ENCODE data around the gene TXNDC8. TPM values are rescaled to one million over a fixed set of nuclear protein-coding genes. Genes with fewer than 3 reads are reported as not detected.
"Not testable (repeated sequence)": the region's sequence is repeated elsewhere in the genome, so short reads cannot be mapped to it uniquely, and the experiment has no call there.

Gene TXNDC8
- total RNA-seq: not detected

DNA sequence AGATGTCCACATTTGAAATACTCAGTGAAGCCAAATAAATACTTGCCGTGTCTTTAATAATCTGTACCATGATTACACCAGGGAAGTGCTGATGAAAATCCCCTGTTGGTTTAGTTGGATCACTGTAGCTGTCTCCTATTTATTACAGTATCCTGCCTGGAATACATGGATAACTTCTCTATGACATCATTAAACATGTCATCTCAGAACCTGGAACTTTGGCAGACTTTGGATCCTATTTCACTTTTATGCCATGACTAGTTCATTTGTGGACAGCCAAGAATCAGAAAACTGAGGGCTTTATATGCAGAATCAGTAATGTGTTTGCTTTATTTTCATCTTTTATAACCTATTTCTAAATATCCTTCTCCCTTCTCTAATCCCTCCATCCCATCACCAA is at the start of gene TXNDC8:
TSS of gene TXNDC8 (minus strand) at position 137 of the 400 bp plus-strand sequence.
- POLR2A ChIA-PET: no interaction called here
- intact Hi-C loops (cut with DNase I, micrococcal nuclease): no loop called here
- peaks cover 6% of the 10 kb centered on the region for H3K4me1 Mint-ChIP-seq
- no peaks in the 10 kb centered on the region for H3K36me3 Mint-ChIP-seq (ENCODE audit: low read depth)
- H3K9me3 Mint-ChIP-seq (ENCODE audit: low read depth): no peaks in the 10 kb centered on the region
- CTCF ChIA-PET: interaction anchor here (0.6 kb wide), 1 partner anchor 1204 kb away, joined by 3 read pairs; no protein-coding TSS in a partner anchor
- no peak for ATAC-seq
- no peak within 1 kb of the TSS for H3K27ac Mint-ChIP-seq
- no peak for DNase-seq
- H3K27me3 Mint-ChIP-seq: no peaks in the 10 kb centered on the region
- H3K4me3 Mint-ChIP-seq: no peak within 1 kb of the TSS

DNA sequence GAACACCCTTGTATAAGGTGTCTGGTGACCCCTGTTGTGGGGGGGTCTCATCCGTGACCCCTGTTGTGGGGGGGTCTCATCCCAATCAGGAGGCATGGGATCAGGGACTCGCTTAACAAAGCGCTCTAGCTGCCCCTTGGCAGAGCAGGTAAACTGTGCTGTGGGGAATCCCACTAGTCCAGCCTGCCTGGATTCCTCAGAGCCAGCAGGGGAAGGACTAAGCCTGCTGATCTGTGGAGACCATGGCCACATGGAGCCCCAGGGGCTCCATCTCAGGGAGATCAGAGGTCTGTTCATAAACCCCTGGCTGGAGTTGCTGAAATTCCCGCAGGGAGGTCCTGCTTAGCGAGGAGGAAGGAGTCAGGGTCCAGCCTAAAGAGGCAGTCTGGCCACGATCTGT is 45.8 kb upstream of the TXNDC8 start:
- H3K27ac Mint-ChIP-seq: no peak overlapping the region
- POLR2A ChIA-PET: no interaction called here
- CTCF ChIA-PET: interaction anchor here (0.6 to 1.0 kb wide), 2 partner anchors 11 to 1083 kb away, joined by 3 read pairs; no protein-coding TSS in a partner anchor
- DNase-seq (no peak), ATAC-seq (no peak)
- peaks cover 8% of the 10 kb centered on the region for H3K27me3 Mint-ChIP-seq
- no peaks in the 10 kb centered on the region for H3K4me1 Mint-ChIP-seq
- no peak overlapping the region for H3K4me3 Mint-ChIP-seq
- intact Hi-C loops (cut with DNase I, micrococcal nuclease): no loop called here
- no peaks in the 10 kb centered on the region for H3K9me3 Mint-ChIP-seq (ENCODE audit: low read depth)
- no peaks in the 10 kb centered on the region for H3K36me3 Mint-ChIP-seq (ENCODE audit: low read depth)

DNA sequence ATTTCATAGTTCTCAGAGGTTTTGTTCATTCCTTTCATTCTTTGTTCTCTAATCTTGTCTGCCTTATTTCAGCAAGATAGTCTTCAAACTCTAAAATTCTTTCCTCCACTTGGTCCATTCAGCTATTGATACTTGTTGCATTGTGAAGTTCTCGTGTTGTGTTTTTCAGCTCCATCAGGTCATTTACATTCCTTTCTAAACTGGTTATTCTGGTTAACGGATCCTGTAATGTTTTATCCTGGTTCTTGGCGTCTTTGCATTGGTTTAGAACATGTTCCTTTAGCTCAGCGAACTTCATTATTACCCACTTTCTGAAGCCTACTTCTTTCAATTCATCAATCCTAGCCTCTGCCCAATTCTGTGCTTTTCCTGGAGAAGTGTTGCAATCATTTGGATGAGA is 45.1 kb upstream of the TXNDC8 start:
- Mint-ChIP-seq H3K9me3 (ENCODE audit: low read depth) (no peaks in the 10 kb centered on the region), H3K27ac (no peak overlapping the region), H3K36me3 (ENCODE audit: low read depth) (no peaks in the 10 kb centered on the region), H3K4me1 (no peaks in the 10 kb centered on the region), H3K4me3 (no peak overlapping the region), H3K27me3 (peaks cover 15% of the 10 kb centered on the region)
- DNase-seq (no peak), ATAC-seq (no peak)
- ChIA-PET CTCF (interaction anchor here (0.7 to 1.0 kb wide), 2 partner anchors 12 to 91 kb away, joined by 3 to 4 read pairs; no protein-coding TSS in a partner anchor), POLR2A (no interaction called here)
- intact Hi-C loops (cut with DNase I, micrococcal nuclease): no loop called here

GRCh38 chr9:110371411-110372007 is 33.8 kb upstream of the TXNDC8 start:
- ChIA-PET CTCF (no interaction called here), POLR2A (no interaction called here)
- intact Hi-C loops (cut with DNase I, micrococcal nuclease): no loop called here
- Mint-ChIP-seq H3K27ac (no peak overlapping the region), H3K4me3 (no peak overlapping the region), H3K9me3 (ENCODE audit: low read depth) (no peaks in the 10 kb centered on the region), H3K4me1 (no peaks in the 10 kb centered on the region), H3K27me3 (no peaks in the 10 kb centered on the region), H3K36me3 (ENCODE audit: low read depth) (no peaks in the 10 kb centered on the region)
- no peak for ATAC-seq
- DNase-seq: no peak

- DNase-seq: no peak
- CTCF ChIA-PET: no interaction called here
- H3K4me1 Mint-ChIP-seq: no peaks in the 10 kb centered on the region
- intact Hi-C loops (cut with DNase I, micrococcal nuclease): no loop called here
- H3K36me3 Mint-ChIP-seq (ENCODE audit: low read depth): no peaks in the 10 kb centered on the region
- no peak overlapping the region for H3K27ac Mint-ChIP-seq
- ATAC-seq: no peak
- H3K9me3 Mint-ChIP-seq (ENCODE audit: low read depth): no peaks in the 10 kb centered on the region
- no peaks in the 10 kb centered on the region for H3K27me3 Mint-ChIP-seq
- POLR2A ChIA-PET: interaction anchor here (0.6 kb wide), 1 partner anchor 114 kb away, joined by 3 read pairs; no protein-coding TSS in a partner anchor
- no peak overlapping the region for H3K4me3 Mint-ChIP-seq
These were observed 32.7 kb upstream of the TXNDC8 start for GRCh38 chr9:110370315-110370714.

- Mint-ChIP-seq H3K9me3 (ENCODE audit: low read depth) (no peaks in the 10 kb centered on the region), H3K4me3 (no peak overlapping the region), H3K27me3 (peaks cover 2% of the 10 kb centered on the region), H3K27ac (no peak overlapping the region), H3K36me3 (ENCODE audit: low read depth) (no peaks in the 10 kb centered on the region), H3K4me1 (no peaks in the 10 kb centered on the region)
- ChIA-PET POLR2A (no interaction called here), CTCF (no interaction called here)
- intact Hi-C loops (cut with DNase I, micrococcal nuclease): no loop called here
- ATAC-seq (no peak), DNase-seq (no peak)
These were observed 26.8 kb upstream of the TXNDC8 start for GRCh38 chr9:110364451-110364850.

DNA sequence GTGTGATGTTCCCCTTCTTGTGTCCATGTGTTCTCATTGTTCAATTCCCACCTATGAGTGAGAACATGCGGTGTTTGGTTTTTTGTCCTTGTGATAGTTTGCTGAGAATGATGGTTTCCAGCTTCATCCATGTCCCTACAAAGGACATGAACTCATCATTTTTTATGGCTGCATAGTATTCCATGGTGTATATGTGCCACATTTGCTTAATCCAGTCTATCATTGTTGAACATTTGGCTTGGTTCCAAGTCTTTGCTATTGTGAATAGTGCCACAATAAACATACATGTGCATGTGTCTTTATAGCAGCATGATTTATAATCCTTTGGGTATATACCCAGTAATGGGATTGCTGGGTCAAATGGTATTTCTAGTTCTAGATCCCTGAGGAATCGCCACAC is 21.3 kb upstream of the TXNDC8 start:
- H3K36me3 Mint-ChIP-seq (ENCODE audit: low read depth); intact Hi-C loops (cut with DNase I, micrococcal nuclease); H3K4me3 Mint-ChIP-seq; H3K9me3 Mint-ChIP-seq (ENCODE audit: low read depth); POLR2A ChIA-PET; H3K27me3 Mint-ChIP-seq; DNase-seq; H3K4me1 Mint-ChIP-seq; H3K27ac Mint-ChIP-seq; ATAC-seq; CTCF ChIA-PET: not testable (repeated sequence)

DNA sequence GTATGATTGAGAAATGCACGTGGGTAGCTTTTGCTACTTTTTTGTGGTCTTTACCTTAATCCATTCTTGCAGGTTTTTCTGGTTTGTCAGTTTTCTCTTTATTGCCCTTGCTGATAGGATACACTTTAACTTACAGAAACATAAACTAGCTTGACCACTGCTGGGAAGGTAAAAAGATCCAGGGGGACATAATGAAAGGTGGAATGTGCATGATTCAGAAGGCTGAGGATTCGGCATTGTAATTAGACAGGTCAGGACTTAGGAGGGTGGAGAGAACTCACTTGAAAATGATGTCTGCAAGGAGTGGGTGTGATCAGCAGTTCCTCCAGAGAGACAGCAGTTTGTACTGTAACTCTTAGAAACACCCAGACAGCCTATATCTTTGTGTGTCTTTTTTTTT is 19.8 kb upstream of the TXNDC8 start:
- Mint-ChIP-seq H3K27ac (no peak overlapping the region), H3K36me3 (ENCODE audit: low read depth) (no peaks in the 10 kb centered on the region), H3K9me3 (ENCODE audit: low read depth) (no peaks in the 10 kb centered on the region), H3K4me3 (no peak overlapping the region), H3K4me1 (no peaks in the 10 kb centered on the region), H3K27me3 (no peaks in the 10 kb centered on the region)
- ChIA-PET POLR2A (no interaction called here), CTCF (interaction anchor here (1.1 kb wide), 1 partner anchor 165 kb away, joined by 4 read pairs; no protein-coding TSS in a partner anchor)
- intact Hi-C loops (cut with DNase I, micrococcal nuclease): no loop called here
- DNase-seq: no peak
- no peak for ATAC-seq

DNA sequence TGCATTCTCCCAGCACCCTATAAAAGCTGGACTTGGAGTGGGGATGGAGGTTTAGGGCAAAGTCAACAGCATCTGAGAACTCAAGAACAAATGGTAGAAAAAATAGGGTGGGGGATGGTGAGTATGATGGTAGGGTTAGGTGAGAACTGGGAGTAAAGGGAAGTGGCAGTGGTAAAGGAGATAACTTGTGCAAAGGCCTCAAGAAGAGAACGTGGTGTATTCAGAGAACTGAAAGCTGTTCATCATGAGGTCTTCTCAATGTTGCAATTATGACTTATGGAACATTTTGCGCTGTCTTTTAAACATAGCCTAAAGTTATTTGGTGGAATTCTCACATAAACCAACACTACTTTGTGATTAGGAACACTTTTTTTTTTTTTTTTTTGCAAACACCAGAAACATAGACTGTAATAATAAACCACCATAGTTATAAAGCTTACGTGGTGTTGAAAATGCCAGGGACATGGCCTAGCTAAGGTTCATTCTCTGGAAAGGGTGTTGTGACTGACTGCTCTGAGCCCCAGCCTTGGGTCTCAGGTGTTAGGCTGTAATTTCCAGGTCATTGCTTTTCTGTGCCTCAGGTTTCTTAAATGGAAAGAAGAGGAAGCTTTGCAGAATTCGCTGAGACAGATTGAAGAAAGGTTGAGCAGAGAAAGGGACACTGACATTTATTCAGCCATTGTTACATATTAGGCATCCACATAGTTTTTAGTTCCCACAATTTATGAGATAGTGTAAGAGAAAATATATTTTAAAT is 19.2 kb upstream of the TXNDC8 start:
- ChIA-PET CTCF (interaction anchor here (1.1 kb wide), 1 partner anchor 164 kb away, joined by 4 read pairs; no protein-coding TSS in a partner anchor), POLR2A (no interaction called here)
- no peak for DNase-seq
- Mint-ChIP-seq H3K27ac (no peak overlapping the region), H3K9me3 (ENCODE audit: low read depth) (no peaks in the 10 kb centered on the region), H3K27me3 (no peaks in the 10 kb centered on the region), H3K36me3 (ENCODE audit: low read depth) (no peaks in the 10 kb centered on the region), H3K4me3 (no peak overlapping the region), H3K4me1 (no peaks in the 10 kb centered on the region)
- no peak for ATAC-seq
- intact Hi-C loops (cut with DNase I, micrococcal nuclease): no loop called here

DNA sequence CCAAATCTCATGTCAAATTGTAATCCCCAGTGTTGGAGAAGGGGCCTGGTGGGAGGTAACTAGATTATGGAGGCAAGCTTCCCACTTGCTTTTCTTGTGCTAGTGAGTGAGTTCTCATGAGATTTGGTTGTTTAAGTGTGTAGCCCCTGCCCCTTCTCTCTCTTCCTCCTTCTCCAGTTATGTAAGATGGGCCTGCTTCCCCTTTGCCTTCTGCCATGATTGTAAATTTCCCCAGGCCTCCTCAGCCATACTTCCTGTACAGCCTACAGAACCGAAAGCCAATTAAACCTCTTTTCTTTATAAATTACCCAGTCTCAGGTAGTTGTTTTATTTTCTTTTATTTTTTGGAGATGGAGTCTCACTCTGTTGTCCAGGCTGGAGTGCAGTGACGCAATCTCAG is 18.2 kb upstream of the TXNDC8 start:
- Mint-ChIP-seq H3K4me3 (no peak overlapping the region), H3K27ac (no peak overlapping the region), H3K9me3 (ENCODE audit: low read depth) (no peaks in the 10 kb centered on the region), H3K27me3 (no peaks in the 10 kb centered on the region), H3K4me1 (peaks cover 5% of the 10 kb centered on the region), H3K36me3 (ENCODE audit: low read depth) (no peaks in the 10 kb centered on the region)
- DNase-seq (no peak), ATAC-seq (no peak)
- ChIA-PET CTCF (no interaction called here), POLR2A (no interaction called here)
- intact Hi-C loops (cut with DNase I, micrococcal nuclease): no loop called here

- no peaks in the 10 kb centered on the region for H3K9me3 Mint-ChIP-seq (ENCODE audit: low read depth)
- no peak overlapping the region for H3K4me3 Mint-ChIP-seq
- intact Hi-C loops (cut with DNase I, micrococcal nuclease): loop anchor here in 1 of 2 experiments (5.0 kb wide), 1 partner anchor 276 kb away; no protein-coding TSS in a partner anchor
- POLR2A ChIA-PET: no interaction called here
- peaks cover 2% of the 10 kb centered on the region for H3K27me3 Mint-ChIP-seq
- ATAC-seq: peak; percentile 88
- H3K4me1 Mint-ChIP-seq: peaks cover 7% of the 10 kb centered on the region
- no peak overlapping the region for H3K27ac Mint-ChIP-seq
- CTCF ChIA-PET: interaction anchor here (0.7 kb wide), 1 partner anchor 167 kb away, joined by 6 read pairs; no protein-coding TSS in a partner anchor
- no peaks in the 10 kb centered on the region for H3K36me3 Mint-ChIP-seq (ENCODE audit: low read depth)
- DNase-seq: peak; percentile 9
These were observed 13.4 kb upstream of the TXNDC8 start for GRCh38 chr9:110351009-110351467.

DNA sequence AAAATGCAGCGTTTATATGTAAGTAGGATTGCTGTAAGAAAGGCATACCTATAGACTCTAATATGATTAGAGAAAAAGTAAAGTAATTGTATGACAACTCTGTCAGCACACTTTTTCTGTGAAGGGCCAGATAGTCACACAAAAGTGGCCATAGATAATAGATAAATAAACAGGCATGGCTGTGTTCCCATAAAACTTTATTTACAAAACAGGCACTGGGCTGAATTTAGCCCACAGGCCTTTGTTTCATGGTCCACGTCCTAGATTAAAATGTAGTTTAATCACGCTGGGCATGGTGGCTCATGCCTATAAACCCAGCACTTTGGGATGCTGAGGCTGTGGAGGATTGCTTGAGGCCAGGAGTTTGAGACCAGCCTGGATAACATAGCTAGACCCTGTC is 8.7 kb upstream of the TXNDC8 start:
- H3K9me3 Mint-ChIP-seq (ENCODE audit: low read depth): no peaks in the 10 kb centered on the region
- no peak overlapping the region for H3K4me3 Mint-ChIP-seq
- H3K27me3 Mint-ChIP-seq: peaks cover 2% of the 10 kb centered on the region
- ChIA-PET CTCF (no interaction called here), POLR2A (no interaction called here)
- no peaks in the 10 kb centered on the region for H3K36me3 Mint-ChIP-seq (ENCODE audit: low read depth)
- peaks cover 6% of the 10 kb centered on the region for H3K4me1 Mint-ChIP-seq
- intact Hi-C loops (cut with DNase I, micrococcal nuclease): no loop called here
- H3K27ac Mint-ChIP-seq: no peak overlapping the region
- no peak for DNase-seq
- ATAC-seq: no peak

Data from activated CD4-positive, alpha-beta T cell treated with anti-CD3 and anti-CD28 coated beads for 36 hours (primary cell).